Astrocyte of the cerebellum (primary cell): ENCODE data around the gene SHQ1.

ENCODE experiments used
- DNase-seq: peaks from one replicate; pipeline ENCODE4 v3.0.0-alpha.2; 2011; ENCODE audit warnings: low read depth
- H3K4me3 ChIP-seq: 2 replicates; pipeline ENCODE4 v1.5.1; 2011; ENCODE audit warnings: mild to moderate bottlenecking, low read depth, low read length, moderate library complexity
- in situ Hi-C: cut with HindIII; loops from 2 replicates; pipeline ENCODE4 v1.10.0; 2017; ENCODE audit warnings: low sequenced_read_pairs
- TF ChIP-seq, protein P1 (sequence below): IDR thresholded peaks from 2 replicates; pipeline ENCODE4 v1.5.1; 2012; ENCODE audit warnings: low read length, low read depth, moderate library complexity, mild to moderate bottlenecking; ENCODE audit errors: missing control alignments

The SHQ1 gene

DNA sequence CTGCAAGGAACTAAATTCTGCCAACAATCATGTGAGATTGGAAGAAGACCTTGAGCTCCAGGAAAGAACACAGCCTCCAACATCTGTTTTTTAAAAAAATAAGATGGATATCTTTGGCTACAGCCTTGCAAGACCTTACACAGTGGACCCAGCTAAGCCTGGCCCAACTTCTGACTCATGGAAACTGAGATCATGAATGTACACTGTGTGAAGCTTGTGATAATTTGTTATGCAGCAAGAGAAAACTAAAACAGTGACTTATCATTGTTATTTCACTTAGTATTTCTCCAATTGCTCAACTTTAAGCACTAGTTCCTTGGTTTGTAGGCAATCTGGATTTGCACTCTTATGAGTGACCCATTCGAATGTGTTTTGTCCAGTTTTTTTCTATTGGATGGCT lies 29.3 kb downstream of the SHQ1 start:
- in situ Hi-C loops, result no loop called here
- TF ChIP-seq, protein P1, sequence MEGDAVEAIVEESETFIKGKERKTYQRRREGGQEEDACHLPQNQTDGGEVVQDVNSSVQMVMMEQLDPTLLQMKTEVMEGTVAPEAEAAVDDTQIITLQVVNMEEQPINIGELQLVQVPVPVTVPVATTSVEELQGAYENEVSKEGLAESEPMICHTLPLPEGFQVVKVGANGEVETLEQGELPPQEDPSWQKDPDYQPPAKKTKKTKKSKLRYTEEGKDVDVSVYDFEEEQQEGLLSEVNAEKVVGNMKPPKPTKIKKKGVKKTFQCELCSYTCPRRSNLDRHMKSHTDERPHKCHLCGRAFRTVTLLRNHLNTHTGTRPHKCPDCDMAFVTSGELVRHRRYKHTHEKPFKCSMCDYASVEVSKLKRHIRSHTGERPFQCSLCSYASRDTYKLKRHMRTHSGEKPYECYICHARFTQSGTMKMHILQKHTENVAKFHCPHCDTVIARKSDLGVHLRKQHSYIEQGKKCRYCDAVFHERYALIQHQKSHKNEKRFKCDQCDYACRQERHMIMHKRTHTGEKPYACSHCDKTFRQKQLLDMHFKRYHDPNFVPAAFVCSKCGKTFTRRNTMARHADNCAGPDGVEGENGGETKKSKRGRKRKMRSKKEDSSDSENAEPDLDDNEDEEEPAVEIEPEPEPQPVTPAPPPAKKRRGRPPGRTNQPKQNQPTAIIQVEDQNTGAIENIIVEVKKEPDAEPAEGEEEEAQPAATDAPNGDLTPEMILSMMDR, result no peak
- no peak overlapping the region for H3K4me3 ChIP-seq
- no peak for DNase-seq

DNA sequence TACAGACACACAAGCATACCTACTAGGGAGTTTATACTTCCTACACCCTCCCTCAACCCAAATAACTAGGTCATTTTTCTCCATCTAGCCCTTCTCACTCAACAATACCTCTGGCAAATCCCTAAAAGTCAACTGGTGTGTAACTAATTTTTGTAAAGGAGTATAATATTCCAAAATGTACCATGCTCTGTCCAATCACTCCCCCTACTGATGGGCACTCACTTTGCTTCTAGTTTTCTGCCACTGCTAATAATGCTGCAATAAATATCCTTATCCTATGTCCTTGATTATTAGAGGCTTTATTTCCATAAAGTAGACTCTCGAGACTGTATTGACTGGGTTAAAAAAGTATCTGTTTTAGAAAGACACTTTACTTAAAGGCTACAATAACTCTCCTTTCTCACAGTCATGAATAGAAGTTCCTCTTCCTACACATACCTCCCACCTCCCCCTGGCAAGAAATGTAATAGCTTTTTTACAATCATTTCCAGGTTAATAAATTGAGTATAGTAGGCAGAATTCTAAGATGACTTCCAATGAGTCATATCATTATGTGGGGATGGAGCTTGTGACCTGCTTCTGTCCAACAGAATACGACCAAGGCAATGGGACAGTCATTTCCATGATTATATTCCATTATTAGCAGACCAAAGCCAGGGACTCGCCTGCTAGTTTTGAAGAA lies 30.0 kb downstream of the SHQ1 start:
- H3K4me3 ChIP-seq, result no peak overlapping the region
- in situ Hi-C loops, result no loop called here
- DNase-seq, result peak; percentile 29
- TF ChIP-seq, protein P1, result peak; percentile 78

DNA sequence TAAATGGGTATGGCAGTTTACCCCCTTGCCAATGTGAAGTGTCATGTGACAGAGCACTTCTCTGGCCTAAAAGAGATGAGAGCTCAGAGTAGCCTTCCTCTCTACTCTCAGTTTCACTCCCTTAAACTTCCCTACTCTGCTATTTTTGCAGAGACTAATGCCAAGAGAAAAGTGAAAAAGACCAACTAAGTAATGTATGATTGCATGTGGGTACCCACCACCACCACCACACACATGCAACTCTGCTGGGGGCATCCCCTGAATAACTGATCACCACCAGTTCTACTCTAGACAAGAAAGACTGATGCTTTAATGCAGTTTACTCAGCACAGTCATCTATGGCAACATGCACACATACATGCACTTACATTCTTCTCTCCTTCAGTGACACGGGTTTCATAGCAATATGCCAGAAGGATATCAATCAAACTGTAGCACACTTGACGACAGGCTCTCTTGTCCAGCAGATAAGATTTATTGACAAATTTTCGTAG lies 31.3 kb downstream of the SHQ1 start:
- in situ Hi-C loops, result no loop called here
- TF ChIP-seq, protein P1, result no peak
- no peak for DNase-seq
- no peak overlapping the region for H3K4me3 ChIP-seq

DNA sequence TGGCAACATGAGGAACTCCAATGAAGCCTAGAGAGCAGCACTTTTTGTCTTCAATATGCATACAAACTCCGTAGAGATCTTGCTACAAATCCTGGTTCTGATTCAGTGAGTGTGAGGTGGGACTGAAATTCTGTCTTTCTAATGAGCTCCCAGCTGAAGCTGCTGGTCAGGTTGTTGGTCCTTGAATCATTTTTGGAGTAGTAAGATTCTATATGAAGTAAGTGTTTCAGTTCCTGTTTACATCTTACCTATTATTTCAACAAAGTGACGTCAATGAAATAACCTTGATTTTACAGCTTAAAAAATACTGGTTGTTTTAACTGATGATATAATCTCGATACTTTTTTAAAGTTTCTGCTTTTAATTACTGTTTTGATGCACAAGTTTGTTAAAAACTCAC lies 33.9 kb downstream of the SHQ1 start:
- no peak for DNase-seq
- H3K4me3 ChIP-seq, result no peak overlapping the region
- TF ChIP-seq, protein P1, result no peak
- in situ Hi-C loops, result no loop called here

DNA sequence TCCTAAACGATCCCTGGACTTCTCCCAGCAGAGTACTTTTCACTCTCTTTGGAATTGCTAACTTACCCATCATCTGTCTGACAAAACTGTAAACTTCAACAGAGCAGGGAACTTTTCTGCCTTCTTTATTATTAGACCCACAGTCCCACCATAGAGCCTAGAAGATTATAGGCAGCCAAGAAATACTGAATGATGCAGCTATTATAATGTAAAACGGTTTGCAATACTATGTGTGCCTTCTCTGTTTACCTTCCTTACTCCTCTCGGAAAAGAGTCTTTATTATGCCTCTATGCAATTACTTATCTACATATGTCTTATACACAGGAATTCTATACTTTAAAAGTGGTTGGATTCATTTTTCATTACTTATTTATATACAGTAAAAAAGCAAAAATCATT lies 36.0 kb downstream of the SHQ1 start:
- no peak for DNase-seq
- in situ Hi-C loops, result no loop called here
- H3K4me3 ChIP-seq, result no peak overlapping the region
- TF ChIP-seq, protein P1, result no peak

DNA sequence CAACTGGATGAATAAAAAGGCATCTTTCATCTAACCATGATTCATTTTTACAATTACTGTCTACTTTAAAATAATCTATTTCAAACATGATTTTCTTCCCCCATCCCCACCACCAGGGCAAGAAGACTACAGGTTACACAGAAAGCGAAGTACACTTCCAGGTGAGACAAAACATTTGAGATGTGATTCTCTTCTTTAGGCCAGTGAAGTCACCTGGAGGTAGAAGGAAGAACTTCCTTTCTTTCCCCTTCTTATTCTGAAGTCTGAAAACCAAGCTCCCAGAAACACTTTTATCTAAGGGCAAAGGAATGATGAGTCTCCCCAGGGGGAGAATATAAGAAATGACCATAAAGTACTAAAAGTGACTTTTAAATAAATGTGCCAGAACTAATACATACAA lies 36.7 kb downstream of the SHQ1 start:
- DNase-seq, result no peak
- in situ Hi-C loops, result no loop called here
- no peak overlapping the region for H3K4me3 ChIP-seq
- TF ChIP-seq, protein P1, result peak; percentile 17
